GM12891 (cell line): ENCODE measurements around the gene TEDC2.

Experiments used
- POLR2A ChIP-seq: IDR thresholded peaks from 2 replicates; pipeline ENCODE4 v1.6.1; 2011; ENCODE audit warnings: low read depth, low read length, control low read depth
- POLR2AphosphoS5 ChIP-seq: IDR thresholded peaks from 2 replicates; pipeline ENCODE4 v1.6.1; 2011; ENCODE audit warnings: low read depth, low read length, control low read depth

DNA sequence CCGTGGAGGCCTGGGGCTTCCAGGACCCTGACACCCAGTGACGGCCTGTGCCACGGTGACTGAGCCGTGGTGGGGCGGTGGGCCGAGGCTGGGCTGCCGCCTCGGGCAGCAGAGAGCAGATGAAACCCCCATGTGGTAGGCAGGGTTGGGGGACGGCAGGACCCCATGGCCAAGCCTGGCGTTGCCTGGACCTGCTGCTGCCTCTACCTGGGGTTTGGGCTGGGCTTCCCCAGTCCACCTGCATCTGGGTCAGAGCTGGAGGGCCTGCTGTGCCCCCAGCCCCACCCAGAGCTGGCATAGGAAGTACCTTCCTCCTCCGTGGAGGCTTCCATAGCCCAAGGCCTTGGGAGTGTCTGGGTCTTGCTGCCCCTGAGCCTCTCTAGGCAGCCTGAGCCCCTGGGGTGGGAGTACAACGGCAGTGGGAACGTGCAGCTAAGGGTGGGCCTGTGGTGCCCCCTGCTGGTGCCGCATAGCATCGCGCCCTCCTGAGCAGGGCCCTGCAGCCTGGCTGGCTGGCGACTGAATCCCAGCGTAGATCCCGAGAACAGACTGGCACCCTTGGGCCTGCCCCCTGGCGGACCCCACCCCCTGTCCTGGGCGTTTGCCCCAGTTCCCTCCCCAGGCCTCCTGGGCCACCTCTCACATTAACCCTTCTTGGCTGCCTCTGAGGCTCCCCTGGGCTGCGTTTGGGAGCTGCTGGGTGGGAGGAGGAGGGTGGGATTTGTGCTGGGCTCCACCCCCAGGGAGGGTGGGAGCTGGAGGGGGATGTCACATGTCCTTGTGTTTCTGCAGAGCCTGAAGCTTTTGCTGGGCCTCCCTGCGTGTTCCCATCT is 41.2 kb downstream of the TEDC2 start:
- no peak for TF ChIP-seq POLR2A
- no peak for TF ChIP-seq POLR2AphosphoS5
